Frontal cortex (tissue), 4 donors: Measurements from ENCODE around the gene CHTF18. TPM values are rescaled to one million over a fixed set of nuclear protein-coding genes. Genes with fewer than 3 reads are reported as not detected.
A peak's percentile ranks its signal among the peaks of the same experiment; 100 is the strongest.
"Not testable (repeated sequence)": the region's sequence is repeated elsewhere in the genome, so short reads cannot be mapped to it uniquely, and the experiment has no call there.

Experiments used
- DNase-seq, 2 donors: peaks; one replicate each; pipeline ENCODE4 v3.0.0; 2012; ENCODE audit warnings: low spot score in 2 of 2
- FAIRE-seq: peaks from 2 replicates; lab custom pipeline; 2012; peaks lifted over from hg19 to GRCh38; lab: Jason Lieb, UNC
- total RNA-seq: library from RNA; depleted of rRNA; stranded (reverse); fragments of >200 nt; gene quantifications from one replicate; pipeline ENCODE4 v1.2.3, GENCODE V29; 2014
- donor health status: control.
- donor health status: control.
- donor health status: control.

CHTF18 gene
- total RNA-seq, 1 donor from 2014 or later = 9.8 TPM

GRCh38 chr16:802461-802860 is 14.0 kb downstream of the CHTF18 start:
- FAIRE-seq = no peak

GRCh38 chr16:802914-803753 is 14.7 kb downstream of the CHTF18 start:
- DNase-seq = no peak
- no peak for FAIRE-seq

More at GRCh38 chr16:802461-802860, 14.0 kb downstream of the CHTF18 start:
- DNase-seq = no peak

- FAIRE-seq (no peak), DNase-seq (no peak)
Observed at GRCh38 chr16:803754-804080, 15.3 kb downstream of the CHTF18 start.

- DNase-seq (no peak), FAIRE-seq (no peak)
Observed at GRCh38 chr16:804193-805048, 16.0 kb downstream of the CHTF18 start.

- no peak for FAIRE-seq
Observed at GRCh38 chr16:805474-805873, 17.1 kb downstream of the CHTF18 start.

GRCh38 chr16:807347-808084 is 19.1 kb downstream of the CHTF18 start:
- peak; percentile 33 for FAIRE-seq
- DNase-seq = peak; percentile 99 to 100

More at GRCh38 chr16:805474-805873, 17.1 kb downstream of the CHTF18 start:
- no peak for DNase-seq

GRCh38 chr16:808085-808386 is 19.6 kb downstream of the CHTF18 start:
- FAIRE-seq (no peak), DNase-seq (no peak)

GRCh38 chr16:813204-813915 is 24.9 kb downstream of the CHTF18 start:
- DNase-seq (peak; percentile 80 to 83), FAIRE-seq (no peak)

- DNase-seq = no peak
- no peak for FAIRE-seq
Observed at GRCh38 chr16:813916-814412, 25.5 kb downstream of the CHTF18 start.

- DNase-seq (no peak), FAIRE-seq (no peak)
Observed at GRCh38 chr16:814974-815373, 26.6 kb downstream of the CHTF18 start.

- DNase-seq = no peak
- FAIRE-seq = no peak
Observed at GRCh38 chr16:815861-816260, 27.4 kb downstream of the CHTF18 start.

GRCh38 chr16:817001-817906 is 28.8 kb downstream of the CHTF18 start:
- no peak for DNase-seq
- no peak for FAIRE-seq

- no peak for FAIRE-seq
- no peak for DNase-seq
Observed at GRCh38 chr16:818132-818531, 29.7 kb downstream of the CHTF18 start.

GRCh38 chr16:818592-818991 is 30.2 kb downstream of the CHTF18 start:
- DNase-seq (no peak), FAIRE-seq (no peak)

GRCh38 chr16:819336-820043 is 31.1 kb downstream of the CHTF18 start:
- FAIRE-seq = no peak
- DNase-seq = no peak

GRCh38 chr16:820044-820408 is 31.6 kb downstream of the CHTF18 start:
- not testable (repeated sequence) for FAIRE-seq, DNase-seq

GRCh38 chr16:820748-821147 is 32.3 kb downstream of the CHTF18 start:
- FAIRE-seq (no peak), DNase-seq (no peak)

- no peak for DNase-seq
- no peak for FAIRE-seq
Observed at GRCh38 chr16:821751-822150, 33.3 kb downstream of the CHTF18 start.
